ENCODE measurements around the gene SH3GL1. TPM values are rescaled to one million over a fixed set of nuclear protein-coding genes. Genes with fewer than 3 reads are reported as not detected.

The SH3GL1 gene
- polyA plus RNA-seq, 3 donors: 14.0 to 33.9 (median 15.0) TPM

GRCh38 chr19:4443966-4444764 is 43.8 kb upstream of the SH3GL1 start:
- no peaks in the 10 kb centered on the region for H3K27me3 ChIP-seq (ENCODE audit: control insufficient read depth in 2 of 2, insufficient read depth in 2 of 2, low read length in 2 of 2)
- intact Hi-C loops (cut with micrococcal nuclease): no loop called here
- H3K79me2 ChIP-seq (ENCODE audit: insufficient read depth, low read length): peaks cover 3% of the 10 kb centered on the region
- H3K4me1 ChIP-seq (ENCODE audit: control insufficient read depth in 1 of 2, insufficient read depth in 2 of 2, low read length in 2 of 2): no peaks in the 10 kb centered on the region
- Mint-ChIP-seq H3K4me3 (no peak overlapping the region), H3K9me3 (peaks cover 0 to 2% (median 0%) of the 10 kb centered on the region in 7 donors), H3K4me1 (peaks cover 3% of the 10 kb centered on the region), H3K27me3 (ENCODE audit: low read depth in 3 of 3) (peaks cover 0 to 2% (median 0%) of the 10 kb centered on the region in 3 donors), H3K27ac (peak overlapping the region in 2 of 7 donors; percentile 6 to 42), H3K36me3 (peaks cover 48 to 78% of the 10 kb centered on the region in 2 donors)
- no peak overlapping the region for H3K27ac ChIP-seq (ENCODE audit: low read depth in 1 of 2, low read length in 2 of 2)
- H3K4me3 ChIP-seq (replicated peaks in 1 of 3; ENCODE audit: low read depth in 2 of 3, low read length in 3 of 3): no peak overlapping the region
- H4K20me1 ChIP-seq (ENCODE audit: insufficient read depth, low read length): peaks cover 45% of the 10 kb centered on the region
- H3K4me2 ChIP-seq (replicated peaks; ENCODE audit: extremely low read depth, low read length, poor library complexity, severe bottlenecking): no peak overlapping the region
- no peak for DNase-seq
- no peaks in the 10 kb centered on the region for H3K9me3 ChIP-seq (replicated peaks in 1 of 2; ENCODE audit: control insufficient read depth in 1 of 2, insufficient read depth in 1 of 2, low read length in 2 of 2)
- no peak overlapping the region for H3K9ac ChIP-seq (ENCODE audit: insufficient read depth, low read length, poor library complexity, severe bottlenecking)
- WGBS (ENCODE audit: insufficient coverage): 95% methylated on average over 20 of the region's 20 CpGs
- H2AFZ ChIP-seq (ENCODE audit: insufficient read depth, low read depth, low read length, poor library complexity, severe bottlenecking): no peak overlapping the region
- no peak for TF ChIP-seq CTCF (IDR thresholded peaks at IDR 0.05)
- H3K36me3 ChIP-seq (replicated peaks in 1 of 2; ENCODE audit: control insufficient read depth in 1 of 2, insufficient read depth in 2 of 2, low read length in 2 of 2): peaks cover 62 to 67% of the 10 kb centered on the region in 2 donors

- no peak overlapping the region for H3K27ac ChIP-seq (ENCODE audit: low read depth in 1 of 2, low read length in 2 of 2)
- no peak overlapping the region for H3K27ac Mint-ChIP-seq
- 97% methylated on average over 12 of the region's 15 CpGs for WGBS (ENCODE audit: insufficient coverage)
These were observed 42.8 kb upstream of the SH3GL1 start for GRCh38 chr19:4443188-4443587.

More at GRCh38 chr19:4443188-4443587, 42.8 kb upstream of the SH3GL1 start:
- Histone ChIP-seq H3K27me3 (ENCODE audit: control insufficient read depth in 2 of 2, insufficient read depth in 2 of 2, low read length in 2 of 2) (no peaks in the 10 kb centered on the region), H3K9me3 (replicated peaks in 1 of 2; ENCODE audit: control insufficient read depth in 1 of 2, insufficient read depth in 1 of 2, low read length in 2 of 2) (no peaks in the 10 kb centered on the region), H3K9ac (ENCODE audit: insufficient read depth, low read length, poor library complexity, severe bottlenecking) (no peak overlapping the region), H3K79me2 (ENCODE audit: insufficient read depth, low read length) (peaks cover 3% of the 10 kb centered on the region), H3K36me3 (replicated peaks in 1 of 2; ENCODE audit: control insufficient read depth in 1 of 2, insufficient read depth in 2 of 2, low read length in 2 of 2) (peaks cover 55 to 63% of the 10 kb centered on the region in 2 donors), H2AFZ (ENCODE audit: insufficient read depth, low read depth, low read length, poor library complexity, severe bottlenecking) (no peak overlapping the region), H3K4me1 (ENCODE audit: control insufficient read depth in 1 of 2, insufficient read depth in 2 of 2, low read length in 2 of 2) (no peaks in the 10 kb centered on the region), H3K4me2 (replicated peaks; ENCODE audit: extremely low read depth, low read length, poor library complexity, severe bottlenecking) (no peak overlapping the region), H3K4me3 (replicated peaks in 1 of 3; ENCODE audit: low read depth in 2 of 3, low read length in 3 of 3) (no peak overlapping the region), H4K20me1 (ENCODE audit: insufficient read depth, low read length) (peaks cover 35% of the 10 kb centered on the region)
- no peak for TF ChIP-seq CTCF (IDR thresholded peaks at IDR 0.05)
- Mint-ChIP-seq H3K4me3 (no peak overlapping the region), H3K9me3 (peaks cover 0 to 2% (median 0%) of the 10 kb centered on the region in 7 donors), H3K36me3 (peaks cover 44 to 75% of the 10 kb centered on the region in 2 donors), H3K4me1 (peaks cover 3% of the 10 kb centered on the region), H3K27me3 (ENCODE audit: low read depth in 3 of 3) (peaks cover 0 to 1% (median 0%) of the 10 kb centered on the region in 3 donors)
- intact Hi-C loops (cut with micrococcal nuclease): no loop called here
- no peak for DNase-seq
